ENCODE measurements around the gene HEPACAM.

The HEPACAM gene

GRCh38 chr11:124943254-124943616 is 7.4 kb upstream of the HEPACAM start:
- Histone ChIP-seq H3K36me3 (ENCODE audit: low read length) (no peaks in the 10 kb centered on the region), H3F3A (ENCODE audit: insufficient read depth) (no peaks in the 10 kb centered on the region), H3K27me3 (ENCODE audit: low read length) (no peaks in the 10 kb centered on the region), H3K79me2 (ENCODE audit: insufficient read depth, low read length) (no peaks in the 10 kb centered on the region), H2AFZ (ENCODE audit: low read depth, low read length, severe bottlenecking) (no peak overlapping the region), H3K9me3 (ENCODE audit: insufficient read depth, low read length) (no peaks in the 10 kb centered on the region), H4K20me1 (ENCODE audit: low read depth, low read length) (no peaks in the 10 kb centered on the region), H3K4me3 (ENCODE audit: insufficient read depth, low read length, poor library complexity, severe bottlenecking) (no peak overlapping the region), H3K9me2 (replicated peaks; ENCODE audit: insufficient read depth, low read length) (no peaks in the 10 kb centered on the region), H3K4me2 (ENCODE audit: low read depth, low read length, poor library complexity, severe bottlenecking) (no peak overlapping the region), H3K9ac (ENCODE audit: low read length) (no peak overlapping the region), H3K27ac (ENCODE audit: low read depth, low read length) (no peak overlapping the region)
- no peak for TF ChIP-seq EZH2phosphoT487 (conservative IDR thresholded peaks at IDR 0.05; ENCODE audit: low read length)
- no peak for TF ChIP-seq CTCF (IDR thresholded peaks at IDR 0.05; ENCODE audit: insufficient read depth, low read length, poor library complexity, severe bottlenecking)

- H3K36me3 ChIP-seq (ENCODE audit: low read length), result no peaks in the 10 kb centered on the region
- H2AFZ ChIP-seq (ENCODE audit: low read depth, low read length, severe bottlenecking), result no peak overlapping the region
- H4K20me1 ChIP-seq (ENCODE audit: low read depth, low read length), result no peaks in the 10 kb centered on the region
- H3K4me3 ChIP-seq (ENCODE audit: insufficient read depth, low read length, poor library complexity, severe bottlenecking), result no peak overlapping the region
- H3K9me3 ChIP-seq (ENCODE audit: insufficient read depth, low read length), result no peaks in the 10 kb centered on the region
- no peak overlapping the region for H3K4me2 ChIP-seq (ENCODE audit: low read depth, low read length, poor library complexity, severe bottlenecking)
- H3K79me2 ChIP-seq (ENCODE audit: insufficient read depth, low read length), result no peaks in the 10 kb centered on the region
- TF ChIP-seq CTCF (IDR thresholded peaks at IDR 0.05; ENCODE audit: insufficient read depth, low read length, poor library complexity, severe bottlenecking) (no peak), EZH2phosphoT487 (conservative IDR thresholded peaks at IDR 0.05; ENCODE audit: low read length) (no peak)
- H3K9ac ChIP-seq (ENCODE audit: low read length), result no peak overlapping the region
- H3K9me2 ChIP-seq (replicated peaks; ENCODE audit: insufficient read depth, low read length), result no peaks in the 10 kb centered on the region
- no peaks in the 10 kb centered on the region for H3F3A ChIP-seq (ENCODE audit: insufficient read depth)
- H3K27me3 ChIP-seq (ENCODE audit: low read length), result no peaks in the 10 kb centered on the region
- no peak overlapping the region for H3K27ac ChIP-seq (ENCODE audit: low read depth, low read length)
Observed at GRCh38 chr11:124942466-124943253, 6.8 kb upstream of the HEPACAM start.

- no peaks in the 10 kb centered on the region for H3K36me3 ChIP-seq (ENCODE audit: low read length)
- H3K27me3 ChIP-seq (ENCODE audit: low read length), result no peaks in the 10 kb centered on the region
- no peak overlapping the region for H3K4me3 ChIP-seq (ENCODE audit: insufficient read depth, low read length, poor library complexity, severe bottlenecking)
- H3K9ac ChIP-seq (ENCODE audit: low read length), result no peak overlapping the region
- H3K4me2 ChIP-seq (ENCODE audit: low read depth, low read length, poor library complexity, severe bottlenecking), result no peak overlapping the region
- H3F3A ChIP-seq (ENCODE audit: insufficient read depth), result no peaks in the 10 kb centered on the region
- no peaks in the 10 kb centered on the region for H3K79me2 ChIP-seq (ENCODE audit: insufficient read depth, low read length)
- no peak for TF ChIP-seq EZH2phosphoT487 (conservative IDR thresholded peaks at IDR 0.05; ENCODE audit: low read length)
- TF ChIP-seq CTCF (IDR thresholded peaks at IDR 0.05; ENCODE audit: insufficient read depth, low read length, poor library complexity, severe bottlenecking), result no peak
- H2AFZ ChIP-seq (ENCODE audit: low read depth, low read length, severe bottlenecking), result no peak overlapping the region
- H4K20me1 ChIP-seq (ENCODE audit: low read depth, low read length), result no peaks in the 10 kb centered on the region
- H3K9me2 ChIP-seq (replicated peaks; ENCODE audit: insufficient read depth, low read length), result no peaks in the 10 kb centered on the region
- no peak overlapping the region for H3K27ac ChIP-seq (ENCODE audit: low read depth, low read length)
- H3K9me3 ChIP-seq (ENCODE audit: insufficient read depth, low read length), result no peaks in the 10 kb centered on the region
Observed at GRCh38 chr11:124941703-124942102, 5.9 kb upstream of the HEPACAM start.

Data from SU-DHL-6 (cell line).